ENCODE data around the gene CELA1.
"Not testable (repeated sequence)": the region's sequence is repeated elsewhere in the genome, so short reads cannot be mapped to it uniquely, and the experiment has no call there.

CELA1 gene

DNA sequence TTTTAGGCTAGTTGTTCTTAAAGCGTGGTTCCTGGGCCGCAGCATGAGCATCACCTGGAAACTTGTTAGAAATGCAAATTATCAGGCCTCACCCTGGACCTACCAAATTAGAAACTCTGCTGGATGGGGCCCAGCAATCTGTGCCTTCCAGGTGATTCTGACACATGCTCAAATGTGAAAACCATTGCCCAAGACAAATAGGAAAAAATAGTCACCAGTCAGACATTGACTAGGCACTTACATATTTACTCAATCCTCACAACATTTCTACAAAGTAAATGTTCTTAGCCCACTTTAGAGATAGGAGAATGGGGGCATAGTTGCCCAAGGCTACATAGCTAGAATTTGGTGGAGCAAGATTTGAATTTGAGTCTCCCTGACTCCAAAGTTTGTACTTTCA lies 3.3 kb downstream of the CELA1 start:
- no peak for DNase-seq (ENCODE audit: low read depth)

DNA sequence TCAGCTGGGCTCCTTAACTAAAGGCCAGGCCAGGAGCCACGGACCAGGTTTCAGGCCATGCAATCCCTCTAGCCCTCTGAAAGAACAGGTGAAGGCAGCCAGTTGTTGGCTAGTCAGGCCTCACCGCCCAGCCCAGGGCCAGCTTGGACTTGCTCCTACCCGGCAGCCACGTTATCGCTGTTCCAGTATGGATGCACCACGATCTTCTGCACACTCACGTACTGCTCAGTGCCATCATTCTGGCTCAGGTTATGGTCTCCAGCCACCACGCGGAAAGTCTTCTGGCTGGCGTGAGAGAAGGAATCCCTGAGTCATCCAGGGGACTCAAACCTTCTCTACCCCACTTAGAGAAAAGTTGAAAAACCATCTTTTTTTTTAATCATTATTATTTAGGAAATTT lies 4.1 kb downstream of the CELA1 start:
- no peak for DNase-seq (ENCODE audit: low read depth)

DNA sequence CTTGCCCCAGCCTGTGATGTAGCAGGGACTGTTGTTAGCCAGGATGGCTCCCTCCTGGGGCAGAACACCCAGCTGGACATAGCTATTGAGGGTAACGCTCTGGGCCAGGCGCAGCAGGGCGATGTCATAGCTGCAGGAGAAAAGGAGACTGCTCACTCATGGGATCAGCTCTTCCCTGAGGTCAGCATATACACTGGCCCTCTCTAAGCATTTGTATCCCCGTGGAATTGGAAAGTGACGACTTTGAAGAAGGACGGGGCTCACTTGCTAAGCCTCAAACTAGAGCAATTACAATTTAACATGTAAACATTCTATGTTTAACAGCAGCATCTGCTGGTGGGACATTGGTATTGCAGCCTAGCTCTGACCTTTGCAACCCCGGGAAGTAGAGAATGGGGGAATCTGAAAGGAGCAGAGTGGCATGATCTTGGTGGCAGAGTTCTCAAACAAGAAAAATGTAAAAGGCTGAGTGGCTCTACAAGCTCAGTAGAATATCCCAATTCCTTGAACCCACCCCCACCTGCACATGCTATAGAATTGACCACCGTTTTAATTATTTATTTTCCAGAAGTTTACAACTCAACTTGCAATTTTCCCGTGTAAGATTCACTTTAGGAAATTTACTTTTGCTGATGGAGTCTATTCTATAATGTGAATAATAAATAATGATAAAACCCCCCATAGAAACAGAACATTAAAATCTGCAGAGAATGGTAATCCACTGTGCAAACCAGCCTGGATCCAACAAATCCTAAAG lies 5.0 kb downstream of the CELA1 start:
- DNase-seq (ENCODE audit: low read depth): peak; percentile 62

DNA sequence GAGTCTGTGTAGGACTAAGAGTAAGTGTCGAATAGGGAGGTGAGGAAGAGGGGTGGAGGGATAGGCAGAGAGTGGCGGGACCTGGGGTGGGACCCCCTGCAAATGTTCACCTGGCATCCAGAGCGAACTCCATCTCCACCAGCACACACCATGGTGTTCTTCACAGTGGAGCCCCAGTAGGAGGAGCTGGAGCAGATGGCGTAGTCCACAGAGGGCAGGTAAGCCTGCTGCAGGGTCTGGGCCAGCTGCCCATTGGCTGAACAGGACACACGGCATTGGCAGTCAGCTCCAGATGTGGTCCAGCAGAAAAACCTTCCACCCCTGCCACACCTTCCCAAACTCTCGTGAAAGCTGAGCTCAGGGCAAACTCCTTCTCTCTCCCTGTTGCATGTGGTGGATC lies 6.7 kb downstream of the CELA1 start:
- no peak for DNase-seq (ENCODE audit: low read depth)

DNA sequence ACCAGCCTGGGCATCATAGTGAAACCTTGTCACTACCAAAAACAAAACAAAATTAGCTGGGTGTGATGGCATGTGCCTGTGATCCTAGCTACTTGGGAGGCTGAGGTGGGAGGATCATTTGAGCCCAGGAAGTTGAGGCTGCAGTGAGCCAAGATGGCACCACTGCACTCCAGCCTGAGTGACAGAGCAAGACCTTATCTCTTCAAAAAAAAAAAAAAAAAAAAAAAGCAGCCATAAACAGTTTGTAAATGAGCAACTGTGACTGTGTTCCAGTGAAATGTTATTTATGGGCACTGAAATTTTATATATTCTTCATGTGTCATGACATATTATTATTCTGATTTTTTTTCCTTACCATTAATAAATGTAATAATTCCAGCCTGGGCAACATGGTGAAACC lies 9.1 kb downstream of the CELA1 start:
- DNase-seq (ENCODE audit: low read depth): not testable (repeated sequence)

DNA sequence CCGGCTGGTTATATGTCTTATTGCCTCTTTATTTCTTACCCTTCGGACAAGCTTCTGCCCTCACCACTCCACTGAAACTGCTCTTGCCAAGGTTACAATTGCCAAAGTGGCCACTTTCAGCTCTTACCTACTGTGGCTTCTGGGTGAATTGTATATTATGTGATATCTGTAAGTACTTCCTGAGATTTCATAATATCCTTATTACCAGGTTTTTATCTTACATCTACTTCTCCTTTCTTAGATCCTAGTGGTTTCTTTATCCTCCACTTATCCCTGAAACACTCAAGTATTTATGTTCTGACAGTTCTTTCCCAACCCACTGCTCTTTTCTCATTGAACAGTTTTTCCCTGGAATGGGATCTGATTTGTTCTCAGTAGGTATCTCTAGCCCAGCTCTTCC lies 10.5 kb downstream of the CELA1 start:
- DNase-seq (ENCODE audit: low read depth): peak; percentile 94

DNA sequence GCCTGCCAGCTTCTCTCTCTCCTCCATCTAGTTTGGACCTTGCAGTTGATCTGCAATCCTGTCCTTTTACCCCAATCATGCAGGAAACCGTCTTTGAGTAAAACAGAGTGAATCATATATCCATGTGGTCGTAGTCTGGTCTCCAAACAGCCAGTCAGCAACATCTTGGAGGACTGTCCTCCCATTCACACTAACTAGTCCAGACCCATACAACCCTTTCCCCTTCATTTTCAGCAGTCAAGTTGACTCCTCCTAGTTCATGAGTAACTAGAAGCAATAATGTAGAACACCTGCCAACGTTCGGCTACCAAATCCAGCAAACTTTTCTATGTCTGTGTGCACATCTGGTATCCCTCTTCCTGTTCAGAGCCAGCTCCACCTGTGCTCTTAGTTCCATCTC lies 11.7 kb downstream of the CELA1 start:
- DNase-seq (ENCODE audit: low read depth): no peak

DNA sequence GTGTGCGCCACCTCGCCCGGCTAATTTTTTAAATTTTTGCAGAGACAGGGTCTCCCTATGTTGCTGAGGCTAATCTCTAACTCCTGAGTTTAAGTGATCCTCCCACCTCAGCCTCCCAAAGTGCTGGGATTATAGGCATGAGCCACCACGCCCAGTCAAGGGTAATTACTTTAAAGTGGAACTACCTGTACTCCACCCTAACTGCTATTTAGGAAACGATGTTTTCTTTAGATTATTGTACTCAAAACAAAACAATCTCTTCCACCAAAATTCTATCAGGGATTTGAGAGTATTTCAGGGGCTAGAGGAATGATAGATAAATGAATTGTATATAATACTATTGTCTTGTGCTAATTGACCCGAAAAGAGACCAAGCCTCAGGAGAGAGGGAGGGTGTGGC lies 12.9 kb downstream of the CELA1 start:
- no peak for DNase-seq (ENCODE audit: low read depth)

DNA sequence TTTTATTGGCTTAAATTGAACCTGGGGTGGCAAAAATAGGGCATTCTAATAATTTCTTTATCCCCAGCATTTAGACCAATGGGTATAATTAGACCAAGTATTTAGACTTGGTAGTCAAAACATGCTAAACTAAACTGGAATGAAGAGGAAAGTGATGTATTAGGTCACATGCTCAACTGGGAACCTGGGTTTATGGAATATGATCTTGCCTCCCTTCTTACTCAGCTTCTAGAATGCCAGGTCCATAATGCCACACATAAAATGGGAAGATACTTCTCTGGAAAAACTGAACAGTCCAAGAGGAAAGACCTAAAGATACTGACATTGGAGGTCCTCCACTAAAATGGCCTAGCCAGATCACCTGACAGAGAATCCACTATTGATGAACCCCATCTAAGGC lies 16.3 kb downstream of the CELA1 start:
- no peak for DNase-seq (ENCODE audit: low read depth)

DNA sequence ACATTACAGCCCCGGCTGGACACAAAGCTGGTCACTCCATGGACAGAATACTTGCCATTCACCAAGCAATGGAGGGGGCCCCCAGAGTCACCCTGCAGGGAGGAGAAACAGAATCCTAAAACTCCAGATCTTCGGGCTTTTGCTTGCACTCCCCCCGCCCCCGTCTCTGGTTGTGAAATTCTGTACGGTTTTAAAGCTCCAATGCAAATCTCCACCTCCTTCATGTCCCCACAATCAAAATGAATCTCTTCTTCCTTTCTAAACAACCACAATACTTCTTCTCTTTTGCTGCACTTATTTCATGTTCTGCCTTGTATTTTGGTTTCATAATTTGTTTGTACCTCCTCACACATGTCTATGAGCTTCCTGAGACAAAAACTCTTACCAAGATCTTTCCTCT lies 16.7 kb downstream of the CELA1 start:
- DNase-seq (ENCODE audit: low read depth): no peak

DNA sequence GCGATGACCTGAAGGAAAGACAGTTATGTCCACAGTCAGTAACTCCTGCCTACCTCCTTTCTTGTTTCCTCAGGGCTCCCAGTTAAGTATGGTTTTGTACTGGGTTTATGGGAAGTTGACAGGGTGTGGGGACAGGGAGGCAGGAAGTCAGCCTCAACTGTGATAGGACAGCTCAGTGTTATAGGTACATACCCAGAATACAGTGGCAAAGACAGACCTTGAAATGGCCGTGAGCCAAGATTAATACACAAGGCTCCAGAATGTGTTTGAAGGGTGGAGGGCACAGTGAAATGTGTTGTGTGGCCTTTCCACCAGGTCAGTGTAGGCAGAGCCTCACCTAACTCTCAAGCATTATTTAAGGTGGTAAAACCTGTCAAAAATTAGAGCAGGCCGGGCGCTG lies 17.9 kb downstream of the CELA1 start:
- DNase-seq (ENCODE audit: low read depth): no peak

DNA sequence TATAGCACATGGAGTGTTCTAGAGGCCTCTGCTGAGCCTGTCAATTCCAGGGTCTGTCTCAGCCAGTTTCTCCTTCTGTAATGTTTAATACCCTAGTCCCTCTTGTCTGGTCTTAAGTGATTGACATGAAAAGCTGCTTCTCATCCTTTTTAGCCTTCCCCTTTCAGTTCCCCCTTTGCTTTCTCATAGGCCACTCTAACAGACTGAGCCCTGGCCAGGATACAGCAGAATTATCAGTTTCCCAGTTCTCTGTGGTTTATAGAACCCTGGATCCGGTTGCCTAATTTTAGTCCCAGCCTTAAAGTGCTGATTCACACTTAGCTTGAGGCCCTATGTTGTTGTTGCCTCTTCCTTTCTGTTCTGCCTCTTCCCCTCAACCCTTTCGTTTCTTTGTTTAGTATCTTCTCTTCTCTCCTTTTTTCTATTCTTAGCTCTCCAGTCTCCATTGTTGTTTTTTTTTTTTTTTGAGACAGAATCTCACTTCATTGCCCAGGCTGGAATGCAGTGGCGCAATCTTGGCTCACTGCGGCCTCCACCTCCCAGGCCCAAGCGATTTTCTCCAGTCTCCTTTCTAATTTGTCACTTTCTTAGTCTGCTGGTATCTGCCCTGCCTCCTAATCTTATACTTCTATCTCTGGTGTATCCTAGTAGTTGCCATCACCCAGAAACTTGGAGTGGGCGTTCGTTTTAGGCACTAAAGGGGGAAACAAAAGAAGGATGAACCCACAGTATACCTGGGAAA lies 19.6 kb downstream of the CELA1 start:
- peak; percentile 88 for DNase-seq (ENCODE audit: low read depth)

DNA sequence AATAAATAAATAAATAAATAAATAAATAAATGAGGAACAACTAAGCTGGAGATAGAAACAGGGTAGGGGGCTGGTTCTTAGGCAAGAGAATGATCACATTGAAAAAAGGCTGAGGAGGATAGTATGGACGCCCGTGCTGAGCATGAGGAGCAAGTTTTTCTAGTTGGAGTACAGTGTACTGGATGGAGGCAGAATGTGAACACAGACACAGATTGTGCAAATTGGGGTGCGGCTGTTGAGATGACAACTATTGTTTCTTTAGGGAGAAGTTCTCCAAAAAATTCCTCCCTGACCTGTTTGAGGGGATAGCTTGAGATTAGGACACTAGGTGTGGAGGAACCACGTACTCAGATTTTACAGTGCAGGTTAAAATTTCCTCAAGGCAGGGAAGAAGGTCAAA lies 21.5 kb downstream of the CELA1 start:
- DNase-seq (ENCODE audit: low read depth): no peak

DNA sequence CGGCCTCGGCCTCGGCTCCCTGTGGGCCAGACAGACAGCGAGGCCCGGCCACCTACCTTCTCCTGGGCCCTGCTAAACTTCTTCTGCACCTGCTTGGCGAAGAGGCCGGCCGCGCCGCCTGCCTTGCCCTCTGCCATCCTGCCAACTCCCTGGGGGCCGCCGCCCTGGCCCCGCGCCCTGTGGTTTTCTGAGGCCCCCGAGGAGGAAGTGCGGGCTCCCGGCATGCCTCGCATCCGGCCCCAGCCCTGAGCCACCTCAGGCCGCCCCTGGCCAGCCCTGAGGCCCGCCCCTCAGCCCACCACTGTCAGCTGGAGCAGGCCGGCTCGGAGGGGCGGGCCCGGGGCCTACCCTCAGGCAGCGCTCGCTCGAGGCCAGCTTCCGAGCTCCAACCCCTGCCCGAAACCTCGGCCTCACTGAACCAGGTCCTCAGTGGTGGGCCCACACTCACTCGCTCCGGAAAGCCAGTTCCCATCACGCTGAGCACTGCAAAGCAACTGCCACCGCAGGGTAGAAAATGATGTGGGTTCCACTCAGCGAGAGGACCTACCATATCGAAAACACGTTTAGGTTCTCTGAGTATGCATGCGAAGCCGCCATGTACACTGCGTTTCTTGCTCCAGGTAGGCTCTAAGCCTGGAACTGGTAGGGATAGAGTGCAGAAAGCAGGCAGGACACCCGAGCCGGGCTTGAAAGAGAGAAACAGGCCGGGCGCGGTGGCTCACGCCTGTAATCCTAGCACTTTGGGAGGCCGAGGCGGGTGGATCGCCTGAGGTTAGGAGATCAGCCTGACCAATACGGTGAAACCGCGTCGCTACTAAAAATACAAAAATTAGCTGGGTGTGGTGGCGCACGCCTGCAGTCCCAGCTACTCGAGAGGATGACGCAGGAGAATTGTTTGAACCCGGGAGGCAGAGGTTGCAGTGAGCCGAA lies 22.2 kb downstream of the CELA1 start, which contains the start of gene BIN2:
BIN2 (minus strand) TSS at position 209 of the 930 bp plus-strand sequence; CDS start at position 137, 72 bp downstream.
- no peak for DNase-seq (ENCODE audit: low read depth)

DNA sequence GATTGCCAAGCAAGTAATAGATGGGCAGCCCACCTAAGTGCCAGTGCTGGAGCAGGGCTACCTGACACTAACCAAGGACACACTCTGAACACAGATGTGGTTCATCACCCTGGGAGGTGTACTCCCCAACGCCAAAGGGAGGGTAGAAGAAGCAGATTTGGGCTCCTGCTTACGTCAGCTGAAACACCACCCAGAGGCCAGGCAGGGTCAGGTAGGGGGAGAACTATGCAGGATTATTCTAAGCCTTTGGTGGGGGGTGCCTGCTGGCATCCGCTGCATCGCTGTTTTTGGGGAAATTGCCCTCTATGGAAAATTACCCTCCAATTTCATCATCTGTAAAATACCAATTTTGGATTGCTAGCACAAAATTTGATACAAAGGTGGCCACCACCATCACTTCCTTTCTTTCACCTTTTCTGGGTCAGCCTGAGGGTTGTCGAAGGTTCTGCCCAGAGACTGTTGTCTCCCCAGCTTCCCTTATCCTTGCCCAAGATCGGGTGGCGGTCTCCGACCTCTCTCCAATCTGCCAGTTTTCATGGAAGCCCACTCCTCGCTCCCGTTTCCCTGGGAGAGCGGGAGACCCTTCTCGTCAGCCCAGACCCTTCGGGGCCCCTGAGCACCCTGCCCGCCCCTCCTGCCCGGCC lies 23.0 kb downstream of the CELA1 start:
- no peak for DNase-seq (ENCODE audit: low read depth)

DNA sequence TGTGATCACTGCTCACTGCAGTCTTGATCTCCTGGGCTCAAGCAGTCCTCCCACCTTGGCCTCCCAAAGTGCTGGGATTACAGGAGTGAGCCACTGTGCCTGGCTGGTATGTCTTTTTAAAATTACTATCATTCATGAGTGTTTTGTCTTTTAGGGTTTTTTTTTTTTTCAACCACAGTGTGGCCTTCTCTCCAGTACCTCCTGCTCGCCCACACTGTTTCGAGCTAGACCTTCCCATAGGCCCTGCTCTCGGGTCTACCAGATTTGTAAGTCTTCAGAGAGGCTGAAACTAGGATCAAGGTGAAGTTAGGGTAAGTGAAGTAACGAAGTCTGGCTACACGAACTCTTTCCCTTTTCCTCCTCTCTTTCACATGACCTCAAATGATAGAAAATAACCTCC lies 24.0 kb downstream of the CELA1 start:
- DNase-seq (ENCODE audit: low read depth): no peak

DNA sequence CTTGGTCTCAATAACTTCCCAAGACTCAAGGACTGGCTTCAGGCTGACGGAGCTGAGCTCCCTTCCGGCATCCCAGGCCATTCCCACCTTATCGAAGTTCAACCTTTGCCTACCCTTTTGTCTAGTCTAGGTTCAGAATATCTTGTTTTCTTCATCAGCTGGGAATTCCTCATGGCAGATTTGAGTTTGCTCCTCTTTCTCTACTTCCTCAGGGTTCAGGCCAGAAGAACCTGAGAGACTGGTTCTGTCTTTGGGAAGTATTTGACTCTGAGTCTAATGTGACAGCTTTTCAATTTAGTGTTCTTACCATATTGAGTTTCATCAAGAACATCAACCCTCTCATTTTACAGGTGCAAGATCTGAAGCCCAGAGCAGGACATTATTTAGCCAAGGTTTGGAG lies 24.6 kb downstream of the CELA1 start:
- DNase-seq (ENCODE audit: low read depth): no peak

DNA sequence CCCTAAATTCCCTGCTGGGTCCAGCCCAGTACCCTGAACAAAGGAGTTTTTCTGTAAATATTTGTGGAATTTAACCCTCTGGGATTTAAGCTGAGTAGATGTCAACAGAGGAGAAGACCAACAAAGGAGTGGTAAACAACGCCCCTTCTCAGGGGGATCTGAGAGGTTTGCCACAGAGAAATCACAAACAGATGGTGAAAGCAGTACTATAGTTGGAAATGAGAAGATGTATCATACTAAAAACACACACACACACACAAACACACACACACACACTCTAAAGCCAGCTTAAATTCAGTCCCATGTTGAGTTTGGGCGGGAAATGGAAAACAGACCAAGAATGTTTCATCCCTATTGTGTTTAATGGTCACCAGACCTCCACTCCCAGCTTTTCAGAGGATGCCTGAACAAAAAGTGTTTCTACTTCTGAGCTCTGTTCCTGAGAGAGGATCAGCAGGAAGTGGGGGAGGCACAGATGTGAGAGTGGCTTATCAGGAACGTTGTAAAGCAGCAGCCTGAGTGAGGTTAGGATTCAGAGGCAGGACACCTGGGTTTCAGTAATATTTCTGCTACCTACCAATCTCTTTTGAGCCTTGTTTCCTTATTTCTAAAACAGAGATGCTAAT lies 25.7 kb downstream of the CELA1 start:
- peak; percentile 60 for DNase-seq (ENCODE audit: low read depth)

DNA sequence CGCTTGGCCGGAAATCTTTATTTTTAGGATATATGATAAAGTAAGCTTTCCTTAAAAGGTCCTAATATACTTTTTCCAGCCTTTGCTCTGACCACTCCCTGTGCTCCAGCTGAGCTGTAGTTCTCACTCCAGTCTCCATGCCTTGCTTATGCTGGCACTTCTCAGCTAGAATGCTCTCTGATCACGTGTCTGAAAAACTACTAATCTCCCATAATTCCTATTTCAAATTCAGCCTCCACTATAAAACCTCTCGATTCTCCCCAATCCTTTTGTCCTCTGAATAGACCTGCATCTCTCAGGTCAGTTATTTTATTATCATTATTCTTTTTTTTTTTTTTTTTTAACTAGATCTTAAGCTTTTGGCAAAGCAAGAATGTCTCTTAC lies 26.2 kb downstream of the CELA1 start:
- DNase-seq (ENCODE audit: low read depth): no peak

DNA sequence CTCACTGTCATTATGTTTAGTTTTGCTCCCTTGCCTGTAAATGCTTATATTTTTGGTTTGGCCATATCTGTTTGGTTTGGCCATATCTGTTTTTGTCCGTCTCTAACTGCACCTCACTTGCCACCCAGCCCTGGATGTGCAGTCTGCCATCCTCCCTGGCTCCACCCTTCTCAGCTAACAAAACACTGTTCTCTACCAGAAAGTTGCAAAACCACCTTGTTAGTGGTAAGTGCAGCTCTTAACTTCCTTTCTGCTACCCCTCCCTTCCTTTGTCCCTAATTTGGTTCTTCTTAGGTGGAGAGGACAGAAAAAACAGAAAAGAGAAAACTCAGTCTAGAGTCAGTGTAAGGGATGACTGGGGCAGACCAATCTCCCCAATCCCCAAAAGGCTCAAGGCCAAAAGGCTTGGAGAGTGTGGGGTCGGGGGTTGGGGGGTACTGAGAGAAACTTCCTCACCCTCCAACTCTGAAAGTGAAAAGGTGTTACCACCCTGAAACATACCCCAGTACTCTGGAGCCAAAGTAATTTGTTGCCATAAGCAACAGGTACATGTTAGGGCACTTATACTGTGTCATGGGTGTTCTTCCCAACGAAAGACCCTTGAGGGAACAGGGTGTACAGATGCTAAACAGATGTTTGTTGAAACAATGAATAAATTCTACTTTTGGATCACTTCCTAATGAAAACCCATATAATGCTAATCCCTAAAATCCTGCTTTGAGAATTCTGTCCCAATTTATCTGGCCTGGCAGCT lies 27.5 kb downstream of the CELA1 start:
- no peak for DNase-seq (ENCODE audit: low read depth)
